GM12874 (cell line): ENCODE data around the gene MAST4.

ENCODE experiments used
- TF ChIP-seq, protein P1 (sequence below): IDR thresholded peaks from 2 replicates; pipeline ENCODE4 v1.5.1; 2011; ENCODE audit warnings: low read depth, mild to moderate bottlenecking, control low read depth, low read length, moderate library complexity; ENCODE audit not compliant: insufficient read depth

Gene MAST4

GRCh38 chr5:66923922-66924321 is 327.7 kb downstream of the MAST4 start:
- TF ChIP-seq, protein P1, sequence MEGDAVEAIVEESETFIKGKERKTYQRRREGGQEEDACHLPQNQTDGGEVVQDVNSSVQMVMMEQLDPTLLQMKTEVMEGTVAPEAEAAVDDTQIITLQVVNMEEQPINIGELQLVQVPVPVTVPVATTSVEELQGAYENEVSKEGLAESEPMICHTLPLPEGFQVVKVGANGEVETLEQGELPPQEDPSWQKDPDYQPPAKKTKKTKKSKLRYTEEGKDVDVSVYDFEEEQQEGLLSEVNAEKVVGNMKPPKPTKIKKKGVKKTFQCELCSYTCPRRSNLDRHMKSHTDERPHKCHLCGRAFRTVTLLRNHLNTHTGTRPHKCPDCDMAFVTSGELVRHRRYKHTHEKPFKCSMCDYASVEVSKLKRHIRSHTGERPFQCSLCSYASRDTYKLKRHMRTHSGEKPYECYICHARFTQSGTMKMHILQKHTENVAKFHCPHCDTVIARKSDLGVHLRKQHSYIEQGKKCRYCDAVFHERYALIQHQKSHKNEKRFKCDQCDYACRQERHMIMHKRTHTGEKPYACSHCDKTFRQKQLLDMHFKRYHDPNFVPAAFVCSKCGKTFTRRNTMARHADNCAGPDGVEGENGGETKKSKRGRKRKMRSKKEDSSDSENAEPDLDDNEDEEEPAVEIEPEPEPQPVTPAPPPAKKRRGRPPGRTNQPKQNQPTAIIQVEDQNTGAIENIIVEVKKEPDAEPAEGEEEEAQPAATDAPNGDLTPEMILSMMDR, result no peak

DNA sequence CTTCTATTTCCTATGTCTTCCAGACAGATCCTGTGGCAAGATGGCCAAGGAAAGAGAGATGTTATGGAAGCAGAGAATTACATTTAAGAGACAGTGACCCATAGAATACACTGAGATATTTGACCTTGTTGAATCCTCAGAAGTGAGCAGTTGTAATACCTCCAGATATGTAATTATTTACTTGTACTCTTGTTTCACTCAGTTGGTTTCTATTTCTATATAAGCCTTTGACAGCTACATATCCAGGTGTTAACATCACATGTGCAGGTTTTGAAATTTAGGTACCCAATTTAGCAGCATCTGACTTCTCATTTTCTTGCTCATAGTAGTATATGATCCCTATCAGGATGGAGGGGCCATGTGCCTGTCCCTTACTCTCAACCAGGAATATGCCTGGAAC is 330.9 kb downstream of the MAST4 start:
- TF ChIP-seq, protein P1, result no peak

- TF ChIP-seq, protein P1, result no peak
These were observed 333.1 kb downstream of the MAST4 start for GRCh38 chr5:66929281-66929680.

GRCh38 chr5:66929995-66930394 is 333.8 kb downstream of the MAST4 start:
- TF ChIP-seq, protein P1, result no peak

GRCh38 chr5:66931651-66932050 is 335.5 kb downstream of the MAST4 start:
- TF ChIP-seq, protein P1, result no peak

DNA sequence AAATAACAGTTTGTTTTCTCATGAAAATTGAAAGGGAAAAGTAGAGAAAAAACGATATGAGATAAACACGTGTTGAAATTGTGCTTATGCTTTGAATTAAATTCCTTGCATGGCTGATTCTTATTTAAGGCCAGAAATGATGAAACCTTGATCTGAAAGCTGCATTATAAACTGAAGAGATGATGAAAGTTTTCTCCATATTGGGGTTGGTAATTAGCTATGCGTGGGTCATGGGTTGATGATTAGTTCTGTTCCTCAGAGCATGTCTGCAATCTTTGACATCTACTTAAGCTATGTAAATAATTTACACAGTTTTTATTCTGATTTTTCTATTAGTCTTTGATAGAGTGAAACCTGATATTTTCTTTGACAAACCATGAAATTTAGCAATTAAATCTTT is 336.3 kb downstream of the MAST4 start:
- TF ChIP-seq, protein P1, result no peak

DNA sequence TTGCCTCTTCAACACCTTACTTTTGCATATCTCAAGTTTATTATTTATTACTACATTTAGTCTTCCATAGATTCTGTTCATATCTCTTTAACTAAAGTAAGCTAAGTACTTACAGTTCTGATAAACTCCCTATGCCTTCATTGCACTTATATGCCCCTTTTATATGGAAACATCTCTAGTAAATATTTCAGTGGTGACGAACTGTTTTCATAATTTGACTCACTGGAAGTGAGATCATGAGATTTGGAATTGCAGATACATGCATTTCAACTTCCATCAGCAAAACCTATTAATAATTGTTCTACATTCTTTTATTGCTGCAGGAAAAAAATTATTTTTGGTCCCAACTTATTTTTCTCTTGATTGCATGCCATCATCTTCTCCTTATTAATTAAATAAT is 336.9 kb downstream of the MAST4 start:
- TF ChIP-seq, protein P1, result no peak

GRCh38 chr5:66939094-66939493 is 342.9 kb downstream of the MAST4 start:
- TF ChIP-seq, protein P1, result no peak
